A549 (cell line): Measurements from ENCODE around the gene KIF3B. TPM values are rescaled to one million over a fixed set of nuclear protein-coding genes. Genes with fewer than 3 reads are reported as not detected.
A peak's percentile ranks its signal among the peaks of the same experiment; 100 is the strongest.

Source experiments
- ATAC-seq, 2 experiments: fragments of 200-7000 bp in 1 of 2; fragments of >200 bp in 1 of 2; cut with Nextera tagmentation in 1 of 2; cut with Tn5 transposase in 1 of 2; 3 replicates each; pipeline versions ENCODE4 v1.8.0 to v1.9.1; 2018 to 2020; ENCODE audit warnings: mild to moderate bottlenecking in 1 of 2, moderate library complexity in 1 of 2
- CTCF ChIA-PET: fragments of 300-600 bp; sonication (Branson Sonifier 250); formaldehyde crosslinking; extraction: SDS; loops from one replicate; lab custom pipeline; 2021; ENCODE audit warnings: antibody characterized with exemption, inconsistent platforms; lab: Yijun Ruan, JAX
- POLR2A ChIA-PET: fragments of 350-600 bp; formaldehyde crosslinking; extraction: SDS; loops from one replicate; lab custom pipeline; 2021; ENCODE audit warnings: antibody characterized with exemption, inconsistent platforms; lab: Yijun Ruan, JAX
- DNase-seq, 2 experiments: peaks; one replicate each; pipeline versions ENCODE4 v3.0.0 to v3.0.0-alpha.2; 2011 to 2016; ENCODE audit warnings: low read depth in 1 of 2, low spot score in 1 of 2
- FAIRE-seq: peaks from 2 replicates; lab custom pipeline; 2011; peaks lifted over from hg19 to GRCh38; lab: Jason Lieb, UNC
- H3K27ac ChIP-seq, 2 experiments: fragments of >200 bp; sonication (Bioruptor Twin); formaldehyde crosslinking; 3 replicates each; pipeline ENCODE4 v1.5.1; 2016 to 2017
- H3K4me1 ChIP-seq: fragments of >200 bp; sonication (Bioruptor Twin); formaldehyde crosslinking; 3 replicates; pipeline ENCODE4 v1.6.1; 2016
- H3K4me2 ChIP-seq: fragments of >200 bp; sonication (Bioruptor Twin); formaldehyde crosslinking; 3 replicates; pipeline ENCODE4 v1.6.1; 2016
- H3K4me3 ChIP-seq: fragments of >200 bp; sonication (Bioruptor Twin); formaldehyde crosslinking; 3 replicates; pipeline ENCODE4 v1.5.1; 2016
- H3K9me3 ChIP-seq: fragments of >200 bp; sonication (Bioruptor Twin); formaldehyde crosslinking; 3 replicates; pipeline ENCODE4 v1.6.1; 2016
- CHD2 ChIP-seq: fragments of 150-350 bp; IDR thresholded peaks from 2 replicates; pipeline ENCODE4 v1.6.1; 2014; ENCODE audit warnings: low read length; ENCODE audit not compliant: partially characterized antibody
- EHMT2 ChIP-seq: fragments of 200-600 bp; sonication (generic); IDR thresholded peaks from 2 replicates; pipeline ENCODE4 v1.6.1; 2016; ENCODE audit warnings: antibody characterized with exemption, low read depth, mild to moderate bottlenecking, moderate library complexity
- FOSB ChIP-seq: fragments of 250-450 bp; sonication (Bioruptor Pico); IDR thresholded peaks from 2 replicates; pipeline ENCODE4 v1.5.0; 2020; ENCODE audit warnings: mild to moderate bottlenecking, moderate library complexity
- FOSL2 ChIP-seq, 2 experiments: fragments of 450-650 bp in 1 of 2; fragments of >200 bp in 1 of 2; sonication (Bioruptor Twin) in 1 of 2; formaldehyde crosslinking; IDR thresholded peaks; 2 replicates each; pipeline versions ENCODE4 v1.5.0 to v1.6.1; 2016 to 2020; ENCODE audit warnings: mild to moderate bottlenecking in 1 of 2, moderate library complexity in 1 of 2
- HES2 ChIP-seq: fragments of >200 bp; sonication (Bioruptor Twin); formaldehyde crosslinking; IDR thresholded peaks from 2 replicates; pipeline ENCODE4 v1.6.1; 2016
- HMGXB4 ChIP-seq: fragments of 250-450 bp; sonication (Bioruptor Pico); IDR thresholded peaks from 2 replicates; pipeline ENCODE4 v1.5.0; 2021; ENCODE audit warnings: mild to moderate bottlenecking, moderate library complexity, borderline replicate concordance
- HOXB5 ChIP-seq: fragments of 250-450 bp; sonication (Bioruptor Pico); IDR thresholded peaks from 2 replicates; pipeline ENCODE4 v1.5.0; 2020; ENCODE audit warnings: mild to moderate bottlenecking, moderate library complexity
- KDM5A ChIP-seq: fragments of 200-600 bp; sonication (generic); IDR thresholded peaks from 2 replicates; pipeline ENCODE4 v1.6.1; 2016; ENCODE audit warnings: antibody characterized with exemption, mild to moderate bottlenecking
- MAZ ChIP-seq: fragments of 150-350 bp; IDR thresholded peaks from 2 replicates; pipeline ENCODE4 v1.6.1; 2014; ENCODE audit warnings: antibody characterized with exemption, low read depth, low read length, borderline replicate concordance
- MYC ChIP-seq: IDR thresholded peaks from 2 replicates; pipeline ENCODE4 v1.6.1; 2012; ENCODE audit warnings: mild to moderate bottlenecking, inconsistent platforms, low read length, improper control_type of control experiment, borderline replicate concordance
- NR3C1 ChIP-seq: fragments of >200 bp; sonication (Bioruptor Twin); formaldehyde crosslinking; IDR thresholded peaks from 3 replicates; pipeline ENCODE4 v1.6.1; 2017
- PHF8 ChIP-seq: fragments of 200-600 bp; sonication (generic); IDR thresholded peaks from 2 replicates; pipeline ENCODE4 v1.6.1; 2016; ENCODE audit warnings: low read depth, mild to moderate bottlenecking, antibody characterized with exemption, moderate library complexity, borderline replicate concordance
- POLR2A ChIP-seq: IDR thresholded peaks from 2 replicates; pipeline ENCODE4 v1.6.1; 2012; ENCODE audit warnings: mild to moderate bottlenecking, low read length
- POLR2AphosphoS2 ChIP-seq: conservative IDR thresholded peaks from 2 replicates; pipeline ENCODE4 v1.6.1; 2012; ENCODE audit warnings: low read length, improper control_type of control experiment, inconsistent platforms
- RAD21 ChIP-seq, 2 experiments: fragments of >200 bp in 1 of 2; sonication (Bioruptor Twin) in 1 of 2; formaldehyde crosslinking in 1 of 2; IDR thresholded peaks in 1 of 2; conservative IDR thresholded peaks in 1 of 2; 2 replicates in 1 of 2; 3 replicates in 1 of 2; pipeline ENCODE4 v1.6.1; 2012 to 2018; ENCODE audit warnings: inconsistent platforms in 1 of 2
- RARB ChIP-seq: fragments of 250-450 bp; sonication (Bioruptor Pico); IDR thresholded peaks from 2 replicates; pipeline ENCODE4 v1.8.0; 2021; ENCODE audit warnings: mild to moderate bottlenecking, moderate library complexity
- RFX5 ChIP-seq: fragments of 450-650 bp; IDR thresholded peaks from 2 replicates; pipeline ENCODE4 v1.7.1; 2014; ENCODE audit warnings: antibody characterized with exemption, mild to moderate bottlenecking, moderate library complexity
- RNF2 ChIP-seq: fragments of 200-600 bp; sonication (generic); IDR thresholded peaks from 2 replicates; pipeline ENCODE4 v1.6.1; 2016; ENCODE audit warnings: low read depth, mild to moderate bottlenecking, antibody characterized with exemption, moderate library complexity, borderline replicate concordance
- SMC3 ChIP-seq: fragments of >200 bp; sonication (Bioruptor Twin); formaldehyde crosslinking; IDR thresholded peaks from 3 replicates; pipeline ENCODE4 v1.6.1; 2018; ENCODE audit warnings: inconsistent platforms
- SREBF2 ChIP-seq: fragments of 450-650 bp; IDR thresholded peaks from 2 replicates; pipeline ENCODE4 v1.6.1; 2014; ENCODE audit warnings: mild to moderate bottlenecking, moderate library complexity
- ZC3H11A ChIP-seq: fragments of 450-650 bp; IDR thresholded peaks from 2 replicates; pipeline ENCODE4 v1.6.1; 2014; ENCODE audit warnings: antibody characterized with exemption, mild to moderate bottlenecking
- WGBS: methylation state at CpG from one replicate; pipeline ENCODE4 v1.1.6; 2017; ENCODE audit errors: missing lambda C conversion rate; 5-methylcytosine and 5-hydroxymethylcytosine counted together
- polyA plus RNA-seq, 4 experiments: library from polyadenylated mRNA; depleted of rRNA in 3 of 4; stranded (reverse); fragments of >200 nt; fragmentation: RNase III in 1 of 4; extraction: RNeasy Plus Mini Kit Qiagen cat#74134 plus additional on column Dnase treatment in 1 of 4; gene quantifications; 2 replicates in 3 of 4; 3 replicates in 1 of 4; pipeline ENCODE4 v1.2.3, GENCODE V29; 2011 to 2017

KIF3B gene
- polyA plus RNA-seq, 2 of the 4 experiments (the other 2 are of a cell fraction) = 23.7 to 33.7 TPM

GRCh38 chr20:32237419-32237818, 40.0 kb upstream of the KIF3B start:
- no peaks in the 10 kb centered on the region for H3K4me1 ChIP-seq
- ATAC-seq (no peak), DNase-seq (no peak), FAIRE-seq (no peak)
- no peak overlapping the region for H3K27ac ChIP-seq
- CTCF ChIA-PET = interaction anchor here (0.6 to 1.2 kb wide), 2 partner anchors 219 to 1119 kb away, joined by 3 read pairs; no protein-coding TSS in a partner anchor
- H3K9me3 ChIP-seq = no peaks in the 10 kb centered on the region
- 91% methylated on average over 6 of the region's 6 CpGs for WGBS
- no peak overlapping the region for H3K4me3 ChIP-seq
- TF ChIP-seq POLR2AphosphoS2 = no peak
- POLR2A ChIA-PET = no interaction called here
- H3K4me2 ChIP-seq = no peak overlapping the region

- Histone ChIP-seq H3K4me3 (no peak overlapping the region), H3K4me2 (no peak overlapping the region)
- 88% methylated on average over 9 of the region's 9 CpGs for WGBS
Measured at GRCh38 chr20:32238483-32239425, 38.7 kb upstream of the KIF3B start.

GRCh38 chr20:32240205-32240604, 37.2 kb upstream of the KIF3B start:
- no peak for FAIRE-seq
- Histone ChIP-seq H3K27ac (no peak overlapping the region), H3K4me3 (no peak overlapping the region), H3K4me1 (peaks cover 7% of the 10 kb centered on the region; the same call in 2 of the 3 replicates), H3K9me3 (no peaks in the 10 kb centered on the region), H3K4me2 (no peak overlapping the region)
- CTCF ChIA-PET = interaction anchor here (0.7 to 1.2 kb wide), 3 partner anchors 10 to 413 kb away, joined by 3 to 4 read pairs (median 3); no protein-coding TSS in a partner anchor
- POLR2A ChIA-PET = no interaction called here
- no peak for DNase-seq
- no peak for TF ChIP-seq SMC3
- no peak for TF ChIP-seq PHF8
- 0 out of 5 replicates have a peak, but pooled peaks of 1 of the 2 experiments have one; percentile 3 for TF ChIP-seq RAD21 (conservative IDR thresholded peaks at IDR 0.05 in 1 of 2, IDR thresholded peaks at IDR 0.05 in 1 of 2)
- ATAC-seq = no peak
- 0% methylated on average over 1 of the region's 1 CpG for WGBS

More at GRCh38 chr20:32238483-32239425, 38.7 kb upstream of the KIF3B start:
- Histone ChIP-seq H3K4me1 (no peaks in the 10 kb centered on the region), H3K9me3 (no peaks in the 10 kb centered on the region), H3K27ac (no peak overlapping the region)
- CTCF ChIA-PET = no interaction called here
- TF ChIP-seq FOSB = no peak
- no peak for TF ChIP-seq FOSL2 (IDR thresholded peaks at IDR 0.05)
- TF ChIP-seq FOSL2 (CRISPR knock-in tag; IDR thresholded peaks at IDR 0.05) = no peak
- no peak for TF ChIP-seq RNF2
- TF ChIP-seq MAZ = no peak
- no peak for TF ChIP-seq RARB (CRISPR knock-in tag)
- no peak for TF ChIP-seq HES2
- TF ChIP-seq SREBF2 = no peak
- no peak for TF ChIP-seq ZC3H11A
- no peak for TF ChIP-seq HMGXB4 (CRISPR knock-in tag)
- no peak for TF ChIP-seq POLR2A
- TF ChIP-seq EHMT2 = no peak
- TF ChIP-seq CHD2 = no peak
- TF ChIP-seq NR3C1 = no peak
- no peak for TF ChIP-seq KDM5A
- TF ChIP-seq RFX5 = no peak
- no peak for TF ChIP-seq HOXB5 (CRISPR knock-in tag)
- no peak for TF ChIP-seq MYC
- POLR2A ChIA-PET = no interaction called here
- DNase-seq (no peak), ATAC-seq (no peak), FAIRE-seq (no peak)
